Mesenteric fat pad (tissue), 1 donor: Measurements from ENCODE around the gene NPAS2. TPM values are rescaled to one million over a fixed set of nuclear protein-coding genes. Genes with fewer than 3 reads are reported as not detected.

Experiments used
- DNase-seq: peaks from one replicate; pipeline ENCODE4 v3.0.0-alpha.2; 2020; ENCODE audit warnings: low spot score
- total RNA-seq: library from RNA; stranded (reverse); fragmentation: NEBNext Ultra II Directional; extraction: Animal tissue kit (Norgen Biotek cat#: 25700); gene quantifications from one replicate; pipeline ENCODE4 v1.2.1, GENCODE V29; 2021
- donor health status: DM: yes; HTN: yes; CAD: no.

NPAS2 gene
- total RNA-seq, 1 donor from 2014 or later, result 32.1 TPM

GRCh38 chr2:100821255-100821910, 1.4 kb downstream of the NPAS2 start:
- DNase-seq, result no peak

GRCh38 chr2:100821911-100822265, 1.9 kb downstream of the NPAS2 start:
- no peak for DNase-seq

- DNase-seq, result no peak
Observed at GRCh38 chr2:100822587-100823248, 2.8 kb downstream of the NPAS2 start.

- no peak for DNase-seq
Observed at GRCh38 chr2:100823665-100824438, 3.9 kb downstream of the NPAS2 start.

GRCh38 chr2:100824842-100825241, 4.9 kb downstream of the NPAS2 start:
- DNase-seq, result no peak

GRCh38 chr2:100826494-100826893, 6.6 kb downstream of the NPAS2 start:
- DNase-seq, result no peak

GRCh38 chr2:100831158-100831750, 11.3 kb downstream of the NPAS2 start:
- no peak for DNase-seq

GRCh38 chr2:100831831-100832230, 11.9 kb downstream of the NPAS2 start:
- DNase-seq, result no peak

GRCh38 chr2:100832885-100833284, 12.9 kb downstream of the NPAS2 start:
- DNase-seq, result no peak

- no peak for DNase-seq
Observed at GRCh38 chr2:100833331-100833730, 13.4 kb downstream of the NPAS2 start.

GRCh38 chr2:100834221-100834620, 14.3 kb downstream of the NPAS2 start:
- no peak for DNase-seq

GRCh38 chr2:100835006-100835659, 15.2 kb downstream of the NPAS2 start:
- no peak for DNase-seq

- no peak for DNase-seq
Observed at GRCh38 chr2:100840519-100840918, 20.6 kb downstream of the NPAS2 start.

GRCh38 chr2:100842241-100842922, 22.4 kb downstream of the NPAS2 start:
- DNase-seq, result no peak

- DNase-seq, result no peak
Observed at GRCh38 chr2:100844514-100844913, 24.6 kb downstream of the NPAS2 start.

- no peak for DNase-seq
Observed at GRCh38 chr2:100845141-100845991, 25.4 kb downstream of the NPAS2 start.

- DNase-seq, result no peak
Observed at GRCh38 chr2:100846716-100847115, 26.8 kb downstream of the NPAS2 start.

GRCh38 chr2:100852447-100852846, 32.5 kb downstream of the NPAS2 start:
- DNase-seq, result no peak

- DNase-seq, result no peak
Observed at GRCh38 chr2:100852999-100853908, 33.3 kb downstream of the NPAS2 start.
